Activated T-cell treated with anti-CD3 and anti-CD28 coated beads, Interleukin-2, amount 50 U/mL, for 24 hours (primary cell): ENCODE results near the gene AP5M1.
"Not testable (repeated sequence)": the region's sequence is repeated elsewhere in the genome, so short reads cannot be mapped to it uniquely, and the experiment has no call there.

Experiments
- DNase-seq: peaks from one replicate; pipeline ENCODE4 v3.0.0-alpha.2; 2020
- H3K27ac Mint-ChIP-seq: 2 replicates; pipeline ENCODE4 v1.8.0; 2020; ENCODE audit warnings: mild to moderate bottlenecking, mixed read lengths
- H3K27me3 Mint-ChIP-seq: 2 replicates; pipeline ENCODE4 v1.8.0; 2020; ENCODE audit warnings: mixed read lengths
- H3K36me3 Mint-ChIP-seq: 2 replicates; pipeline ENCODE4 v1.8.0; 2020; ENCODE audit warnings: low read depth, mixed read lengths
- H3K4me1 Mint-ChIP-seq: 2 replicates; pipeline ENCODE4 v1.8.0; 2020; ENCODE audit warnings: low read depth, mixed read lengths
- H3K4me3 Mint-ChIP-seq: 2 replicates; pipeline ENCODE4 v1.8.0; 2020; ENCODE audit warnings: mild to moderate bottlenecking, moderate library complexity, mixed read lengths
- H3K9me3 Mint-ChIP-seq: 2 replicates; pipeline ENCODE4 v1.8.0; 2020; ENCODE audit warnings: mixed read lengths

Gene AP5M1

GRCh38 chr14:57268161-57269069 is at the start of gene AP5M1, which contains the start of gene EXOC5:
Gene AP5M1 (plus strand): TSS chr14:57268971. CDS start chr14:57269315, 344 bp downstream.
Gene EXOC5 (minus strand): TSS chr14:57268905. CDS start chr14:57268648, 257 bp downstream.
- Mint-ChIP-seq H3K9me3 (no peaks in the 10 kb centered on the region), H3K4me1 (peaks cover 61% of the 10 kb centered on the region)
- DNase-seq, result peak; percentile 91

GRCh38 chr14:57221931-57222330 is 46.8 kb upstream of the AP5M1 start:
- H3K27ac Mint-ChIP-seq, result no peak overlapping the region
- H3K36me3 Mint-ChIP-seq, result peaks cover 83% of the 10 kb centered on the region
- peaks cover 3% of the 10 kb centered on the region for H3K4me1 Mint-ChIP-seq
- H3K4me3 Mint-ChIP-seq, result no peak overlapping the region
- no peak for DNase-seq
- H3K27me3 Mint-ChIP-seq, result no peaks in the 10 kb centered on the region
- no peaks in the 10 kb centered on the region for H3K9me3 Mint-ChIP-seq

More at GRCh38 chr14:57268161-57269069, at the start of gene AP5M1, which contains the start of gene EXOC5:
- Mint-ChIP-seq H3K27ac (peak within 1 kb of the TSS; percentile 99), H3K27me3 (no peaks in the 10 kb centered on the region), H3K4me3 (peak within 1 kb of the TSS; percentile 99), H3K36me3 (peaks cover 46% of the 10 kb centered on the region)

GRCh38 chr14:57227083-57227482 is 41.7 kb upstream of the AP5M1 start:
- DNase-seq, result no peak
- H3K4me3 Mint-ChIP-seq, result no peak overlapping the region
- no peak overlapping the region for H3K27ac Mint-ChIP-seq
- H3K36me3 Mint-ChIP-seq, result peaks cover 87% of the 10 kb centered on the region
- H3K27me3 Mint-ChIP-seq, result no peaks in the 10 kb centered on the region
- peaks cover 8% of the 10 kb centered on the region for H3K4me1 Mint-ChIP-seq
- H3K9me3 Mint-ChIP-seq, result no peaks in the 10 kb centered on the region

GRCh38 chr14:57228320-57228719 is 40.5 kb upstream of the AP5M1 start:
- not testable (repeated sequence) for H3K9me3 Mint-ChIP-seq, H3K4me3 Mint-ChIP-seq, DNase-seq, H3K27me3 Mint-ChIP-seq, H3K27ac Mint-ChIP-seq, H3K4me1 Mint-ChIP-seq
- peaks cover 90% of the 10 kb centered on the region for H3K36me3 Mint-ChIP-seq

GRCh38 chr14:57232006-57232405 is 36.8 kb upstream of the AP5M1 start:
- Mint-ChIP-seq H3K36me3 (peaks cover 78% of the 10 kb centered on the region), H3K4me1 (peaks cover 5% of the 10 kb centered on the region), H3K4me3 (no peak overlapping the region), H3K27ac (no peak overlapping the region), H3K27me3 (no peaks in the 10 kb centered on the region), H3K9me3 (no peaks in the 10 kb centered on the region)
- DNase-seq, result no peak

GRCh38 chr14:57240115-57240514 is 28.7 kb upstream of the AP5M1 start:
- not testable (repeated sequence) for H3K9me3 Mint-ChIP-seq, H3K27ac Mint-ChIP-seq, H3K4me1 Mint-ChIP-seq, DNase-seq, H3K27me3 Mint-ChIP-seq, H3K4me3 Mint-ChIP-seq
- H3K36me3 Mint-ChIP-seq, result peaks cover 65% of the 10 kb centered on the region

GRCh38 chr14:57243320-57243719 is 25.5 kb upstream of the AP5M1 start:
- no peak overlapping the region for H3K27ac Mint-ChIP-seq
- peaks cover 70% of the 10 kb centered on the region for H3K36me3 Mint-ChIP-seq
- no peak for DNase-seq
- H3K4me3 Mint-ChIP-seq, result no peak overlapping the region
- H3K4me1 Mint-ChIP-seq, result no peaks in the 10 kb centered on the region
- no peaks in the 10 kb centered on the region for H3K27me3 Mint-ChIP-seq
- no peaks in the 10 kb centered on the region for H3K9me3 Mint-ChIP-seq

GRCh38 chr14:57244106-57244505 is 24.7 kb upstream of the AP5M1 start:
- peaks cover 63% of the 10 kb centered on the region for H3K36me3 Mint-ChIP-seq
- no peak overlapping the region for H3K27ac Mint-ChIP-seq
- no peak overlapping the region for H3K4me3 Mint-ChIP-seq

GRCh38 chr14:57245941-57246340 is 22.8 kb upstream of the AP5M1 start:
- H3K36me3 Mint-ChIP-seq, result peaks cover 54% of the 10 kb centered on the region
- H3K4me3 Mint-ChIP-seq, result no peak overlapping the region
- H3K4me1 Mint-ChIP-seq, result peaks cover 9% of the 10 kb centered on the region
- no peak overlapping the region for H3K27ac Mint-ChIP-seq
- H3K27me3 Mint-ChIP-seq, result no peaks in the 10 kb centered on the region
- no peaks in the 10 kb centered on the region for H3K9me3 Mint-ChIP-seq
- no peak for DNase-seq

More at GRCh38 chr14:57244106-57244505, 24.7 kb upstream of the AP5M1 start:
- no peaks in the 10 kb centered on the region for H3K4me1 Mint-ChIP-seq
- DNase-seq, result no peak
- H3K27me3 Mint-ChIP-seq, result no peaks in the 10 kb centered on the region
- H3K9me3 Mint-ChIP-seq, result no peaks in the 10 kb centered on the region

- Mint-ChIP-seq H3K4me1 (peaks cover 16% of the 10 kb centered on the region), H3K27ac (no peak overlapping the region), H3K9me3 (no peaks in the 10 kb centered on the region), H3K4me3 (no peak overlapping the region), H3K27me3 (no peaks in the 10 kb centered on the region), H3K36me3 (peaks cover 46% of the 10 kb centered on the region)
- DNase-seq, result no peak
Measured at GRCh38 chr14:57246933-57247657, 21.7 kb upstream of the AP5M1 start.

GRCh38 chr14:57254884-57255283 is 13.9 kb upstream of the AP5M1 start:
- Mint-ChIP-seq H3K4me1 (peaks cover 56% of the 10 kb centered on the region), H3K27ac (no peak overlapping the region), H3K36me3 (peaks cover 54% of the 10 kb centered on the region), H3K4me3 (no peak overlapping the region), H3K9me3 (peaks cover 3% of the 10 kb centered on the region), H3K27me3 (no peaks in the 10 kb centered on the region)
- DNase-seq, result no peak

GRCh38 chr14:57258221-57258620 is 10.6 kb upstream of the AP5M1 start:
- not testable (repeated sequence) for H3K9me3 Mint-ChIP-seq, H3K27me3 Mint-ChIP-seq, H3K4me3 Mint-ChIP-seq, H3K27ac Mint-ChIP-seq, DNase-seq
- H3K4me1 Mint-ChIP-seq, result peaks cover 53% of the 10 kb centered on the region
- H3K36me3 Mint-ChIP-seq, result peaks cover 56% of the 10 kb centered on the region

- peaks cover 49% of the 10 kb centered on the region for H3K4me1 Mint-ChIP-seq
- peaks cover 3% of the 10 kb centered on the region for H3K9me3 Mint-ChIP-seq
- H3K27ac Mint-ChIP-seq, result no peak overlapping the region
- peaks cover 55% of the 10 kb centered on the region for H3K36me3 Mint-ChIP-seq
- H3K4me3 Mint-ChIP-seq, result no peak overlapping the region
- H3K27me3 Mint-ChIP-seq, result no peaks in the 10 kb centered on the region
- DNase-seq, result no peak
Measured at GRCh38 chr14:57259672-57260071, 9.1 kb upstream of the AP5M1 start.

- H3K36me3 Mint-ChIP-seq, result peaks cover 45% of the 10 kb centered on the region
- no peak overlapping the region for H3K4me3 Mint-ChIP-seq
- peaks cover 3% of the 10 kb centered on the region for H3K9me3 Mint-ChIP-seq
- no peaks in the 10 kb centered on the region for H3K27me3 Mint-ChIP-seq
- peak overlapping the region; percentile 45 for H3K27ac Mint-ChIP-seq
- no peak for DNase-seq
- peaks cover 50% of the 10 kb centered on the region for H3K4me1 Mint-ChIP-seq
Measured at GRCh38 chr14:57261604-57262003, 7.2 kb upstream of the AP5M1 start.

- no peak overlapping the region for H3K4me3 Mint-ChIP-seq
Measured at GRCh38 chr14:57262117-57262516, 6.7 kb upstream of the AP5M1 start.

More at GRCh38 chr14:57262117-57262516, 6.7 kb upstream of the AP5M1 start:
- no peaks in the 10 kb centered on the region for H3K27me3 Mint-ChIP-seq
- H3K4me1 Mint-ChIP-seq, result peaks cover 51% of the 10 kb centered on the region
- no peak for DNase-seq
- H3K27ac Mint-ChIP-seq, result peak overlapping the region; percentile 45
- peaks cover 40% of the 10 kb centered on the region for H3K36me3 Mint-ChIP-seq
- H3K9me3 Mint-ChIP-seq, result peaks cover 3% of the 10 kb centered on the region
